HS-27A (cell line): ENCODE measurements around the gene NHP2.

ENCODE experiments used
- DNase-seq: peaks from one replicate; pipeline ENCODE4 v3.0.0-alpha.2; 2012; ENCODE audit warnings: low read depth, missing footprints

NHP2 gene

GRCh38 chr5:178114325-178115135 lies 39.2 kb downstream of the NHP2 start:
- no peak for DNase-seq

GRCh38 chr5:178113841-178114324 lies 39.8 kb downstream of the NHP2 start:
- no peak for DNase-seq

- no peak for DNase-seq
Measured at GRCh38 chr5:178113141-178113787, 40.4 kb downstream of the NHP2 start, which contains the start of gene N4BP3. N4BP3 (plus strand) TSS chr5:178113532; CDS start chr5:178119584, 6,052 bp downstream.

- no peak for DNase-seq
Measured at GRCh38 chr5:178112545-178112944, 41.1 kb downstream of the NHP2 start.

GRCh38 chr5:178111925-178112324 lies 41.8 kb downstream of the NHP2 start:
- DNase-seq: no peak

- no peak for DNase-seq
Measured at GRCh38 chr5:178110511-178110910, 43.2 kb downstream of the NHP2 start.

GRCh38 chr5:178108966-178109365 lies 44.7 kb downstream of the NHP2 start:
- no peak for DNase-seq

GRCh38 chr5:178108446-178108845 lies 45.2 kb downstream of the NHP2 start:
- no peak for DNase-seq

GRCh38 chr5:178107756-178108310 lies 45.9 kb downstream of the NHP2 start:
- no peak for DNase-seq

- no peak for DNase-seq
Measured at GRCh38 chr5:178106556-178107239, 47.0 kb downstream of the NHP2 start.

- DNase-seq: no peak
Measured at GRCh38 chr5:178106086-178106485, 47.6 kb downstream of the NHP2 start.

- DNase-seq: no peak
Measured at GRCh38 chr5:178104492-178104891, 49.2 kb downstream of the NHP2 start.

GRCh38 chr5:178103612-178104011 lies 50.1 kb downstream of the NHP2 start:
- no peak for DNase-seq
